ENCODE results near the gene TUBGCP2. TPM values are rescaled to one million over a fixed set of nuclear protein-coding genes. Genes with fewer than 3 reads are reported as not detected.

The TUBGCP2 gene
- total RNA-seq, 1 experiment from 2014 or later, result 35.4 TPM

DNA sequence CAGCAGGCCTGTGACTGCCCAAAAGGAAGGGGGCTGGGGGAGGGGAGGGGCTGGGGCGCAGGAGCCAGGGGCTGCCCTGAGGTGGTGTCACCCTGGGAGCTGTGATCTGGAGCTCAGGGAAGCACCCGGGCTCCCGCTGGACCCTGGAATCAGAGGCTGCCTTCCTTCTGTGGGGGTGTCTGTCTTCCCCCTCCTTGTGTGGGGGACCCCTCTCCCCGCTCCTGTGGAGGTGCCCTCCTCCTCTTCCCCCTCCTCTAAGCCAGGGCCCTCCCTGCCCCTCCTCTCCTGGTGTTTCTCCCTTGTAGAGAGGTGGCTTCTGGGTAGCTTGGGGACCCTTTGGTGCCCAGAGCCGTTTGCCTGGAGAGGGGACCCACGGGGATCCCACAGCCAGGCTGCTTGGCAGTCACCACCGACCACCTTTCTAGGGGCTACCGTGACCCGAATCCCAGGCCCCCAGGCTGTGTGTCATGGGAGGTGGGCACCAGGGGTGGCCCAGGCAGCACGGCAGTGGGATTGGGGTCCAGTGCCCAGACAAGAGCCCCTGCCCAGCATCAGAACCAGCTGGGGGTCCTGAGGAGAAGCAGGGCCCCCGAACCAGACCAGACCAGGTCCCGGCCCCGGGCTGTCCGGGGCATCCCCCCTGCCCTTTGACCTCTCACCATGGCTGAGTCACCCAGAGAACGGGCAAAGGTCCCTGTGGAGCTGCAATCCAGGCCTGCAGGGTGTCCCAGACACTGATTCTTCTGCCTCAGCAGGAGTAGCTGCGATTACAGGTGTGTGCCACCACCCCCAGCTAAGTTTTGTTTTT lies 39.2 kb upstream of the TUBGCP2 start (continued):
- TF ChIP-seq, protein P1, sequence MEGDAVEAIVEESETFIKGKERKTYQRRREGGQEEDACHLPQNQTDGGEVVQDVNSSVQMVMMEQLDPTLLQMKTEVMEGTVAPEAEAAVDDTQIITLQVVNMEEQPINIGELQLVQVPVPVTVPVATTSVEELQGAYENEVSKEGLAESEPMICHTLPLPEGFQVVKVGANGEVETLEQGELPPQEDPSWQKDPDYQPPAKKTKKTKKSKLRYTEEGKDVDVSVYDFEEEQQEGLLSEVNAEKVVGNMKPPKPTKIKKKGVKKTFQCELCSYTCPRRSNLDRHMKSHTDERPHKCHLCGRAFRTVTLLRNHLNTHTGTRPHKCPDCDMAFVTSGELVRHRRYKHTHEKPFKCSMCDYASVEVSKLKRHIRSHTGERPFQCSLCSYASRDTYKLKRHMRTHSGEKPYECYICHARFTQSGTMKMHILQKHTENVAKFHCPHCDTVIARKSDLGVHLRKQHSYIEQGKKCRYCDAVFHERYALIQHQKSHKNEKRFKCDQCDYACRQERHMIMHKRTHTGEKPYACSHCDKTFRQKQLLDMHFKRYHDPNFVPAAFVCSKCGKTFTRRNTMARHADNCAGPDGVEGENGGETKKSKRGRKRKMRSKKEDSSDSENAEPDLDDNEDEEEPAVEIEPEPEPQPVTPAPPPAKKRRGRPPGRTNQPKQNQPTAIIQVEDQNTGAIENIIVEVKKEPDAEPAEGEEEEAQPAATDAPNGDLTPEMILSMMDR (IDR thresholded peaks at IDR 0.05 in 2 of 3, conservative IDR thresholded peaks at IDR 0.05 in 1 of 3; ENCODE audit: borderline replicate concordance in 1 of 3, insufficient read depth in 1 of 3, low read depth in 2 of 3, low read length in 2 of 3), result no peak
- no peak for TF ChIP-seq CEBPB (IDR thresholded peaks at IDR 0.05; ENCODE audit: low read depth)
- no peak for TF ChIP-seq POLR2A (IDR thresholded peaks at IDR 0.05; ENCODE audit: borderline replicate concordance, extremely low read depth, insufficient read depth, insufficient read length)
- TF ChIP-seq TCF7L2 (IDR thresholded peaks at IDR 0.05; ENCODE audit: borderline replicate concordance, extremely low read depth, insufficient read depth, insufficient read length), result no peak
- no peak for TF ChIP-seq SRF (IDR thresholded peaks at IDR 0.05; ENCODE audit: low read depth)
- no peak for TF ChIP-seq SIN3A (IDR thresholded peaks at IDR 0.05; ENCODE audit: low read depth)

- ATAC-seq, result no peak
- Histone ChIP-seq H3K4me2 (ENCODE audit: low read length) (no peak overlapping the region), H3K36me3 (ENCODE audit: control insufficient read depth in 1 of 2, insufficient read depth in 2 of 2, low read length in 2 of 2) (no peaks in the 10 kb centered on the region), H3K9ac (ENCODE audit: low read length) (no peak overlapping the region), H3K79me2 (ENCODE audit: insufficient read depth, low read length) (no peaks in the 10 kb centered on the region), H3K4me3 (replicated peaks in 1 of 2; ENCODE audit: low read depth in 1 of 2, low read length in 2 of 2) (no peak overlapping the region), H3K27me3 (ENCODE audit: insufficient read depth, low read length) (no peaks in the 10 kb centered on the region), H3K9me2 (ENCODE audit: insufficient read depth) (no peaks in the 10 kb centered on the region), H2AFZ (ENCODE audit: low read depth, low read length, poor library complexity, severe bottlenecking) (no peak overlapping the region), H3K4me1 (ENCODE audit: control insufficient read depth in 1 of 2, insufficient read depth in 2 of 2, low read length in 2 of 2) (peaks cover 0 to 8% of the 10 kb centered on the region in 2 experiments; a peak in 1 of 4 replicates), H3K9me3 (ENCODE audit: control insufficient read depth in 1 of 2, insufficient read depth in 1 of 2, low read depth in 1 of 2, low read length in 2 of 2) (no peaks in the 10 kb centered on the region), H3K27ac (ENCODE audit: low read depth, low read length) (no peak overlapping the region), H4K20me1 (ENCODE audit: insufficient read depth) (no peaks in the 10 kb centered on the region)
- intact Hi-C loops (cut with micrococcal nuclease), result no loop called here
- no TSS peak for BruUV-seq (replicated peaks)
- DNase-seq (ENCODE audit: low read depth, low spot score), result no peak
- ChIA-PET RAD21 (ENCODE audit: low non-redundant PET in 1 of 2, low total read pairs in 2 of 2, uncharacterized antibody in 2 of 2, unreplicated experiment in 2 of 2) (no interaction called here), CTCF (interaction anchor here (1.7 kb wide), 1 partner anchor 17 kb away, joined by 5 read pairs; no protein-coding TSS in a partner anchor), POLR2A (no interaction called here)
- TF ChIP-seq EGR1 (IDR thresholded peaks at IDR 0.05; ENCODE audit: low read depth) (no peak), REST (IDR thresholded peaks at IDR 0.05; ENCODE audit: low read depth) (no peak), SIN3A (IDR thresholded peaks at IDR 0.05; ENCODE audit: low read depth) (no peak), ZBTB33 (IDR thresholded peaks at IDR 0.05; ENCODE audit: extremely low read depth, insufficient replicate concordance, low read length) (no peak), SRF (IDR thresholded peaks at IDR 0.05; ENCODE audit: low read depth) (no peak), FOSL1 (IDR thresholded peaks at IDR 0.05; ENCODE audit: low read depth) (no peak), CEBPB (IDR thresholded peaks at IDR 0.05; ENCODE audit: low read depth) (no peak), SP1 (IDR thresholded peaks at IDR 0.05; ENCODE audit: low read depth) (no peak), YY1 (IDR thresholded peaks at IDR 0.05; ENCODE audit: extremely low read depth, insufficient replicate concordance, low read depth, low read length) (no peak)
- TF ChIP-seq, protein P1 (IDR thresholded peaks at IDR 0.05 in 2 of 3, conservative IDR thresholded peaks at IDR 0.05 in 1 of 3; ENCODE audit: borderline replicate concordance in 1 of 3, insufficient read depth in 1 of 3, low read depth in 2 of 3, low read length in 2 of 3), result no peak
Observed at GRCh38 chr10:133346413-133346812, 37.7 kb upstream of the TUBGCP2 start.
